K562 (cell line): Measurements from ENCODE around the gene PRR35. TPM values are rescaled to one million over a fixed set of nuclear protein-coding genes. Genes with fewer than 3 reads are reported as not detected.

ENCODE experiments used
- CREBBP ChIP-seq: IDR thresholded peaks from one replicate; pipeline ENCODE4 v1.6.1; 2012; ENCODE audit warnings: low read depth, mild to moderate bottlenecking, control low read depth, inconsistent platforms, low read length
- EP400 ChIP-seq: fragments of 450-650 bp; IDR thresholded peaks from 2 replicates; pipeline ENCODE4 v1.6.1; 2017; ENCODE audit warnings: antibody characterized with exemption, mild to moderate bottlenecking, moderate library complexity
- ERF ChIP-seq: fragments of 450-650 bp; formaldehyde crosslinking; IDR thresholded peaks from 2 replicates; pipeline ENCODE4 v1.4.0; 2020; ENCODE audit warnings: mild to moderate bottlenecking, mixed read lengths
- GATAD2A ChIP-seq: fragments of 450-650 bp; IDR thresholded peaks from 2 replicates; pipeline ENCODE4 v1.6.1; 2017
- JUNB ChIP-seq: fragments of 450-650 bp; formaldehyde crosslinking; conservative IDR thresholded peaks from 2 replicates; pipeline ENCODE4 v1.4.0; 2020; ENCODE audit warnings: mild to moderate bottlenecking
- MYC ChIP-seq, 2 experiments: fragments of 250-450 bp in 1 of 2; sonication (Bioruptor Pico) in 1 of 2; IDR thresholded peaks; 2 replicates each; pipeline versions ENCODE4 v1.5.1 to v1.6.1; 2012 to 2021; ENCODE audit warnings: low read depth in 2 of 2, borderline replicate concordance in 1 of 2, improper control_type of control experiment in 1 of 2, low read length in 1 of 2, mild to moderate bottlenecking in 1 of 2, moderate library complexity in 1 of 2
- PHB2 ChIP-seq: fragments of 450-650 bp; IDR thresholded peaks from 2 replicates; pipeline ENCODE4 v1.6.1; 2017; ENCODE audit warnings: low read depth
- SRSF3 ChIP-seq: fragments of 200-400 bp; formaldehyde crosslinking; IDR thresholded peaks from 2 replicates; pipeline ENCODE4 v1.6.1; 2016; ENCODE audit warnings: mild to moderate bottlenecking, low read length, moderate library complexity; ENCODE audit not compliant: insufficient read depth
- TCF3 ChIP-seq: sonication (generic); formaldehyde crosslinking; IDR thresholded peaks from 2 replicates; pipeline ENCODE4 v1.4.0; 2020; ENCODE audit warnings: mild to moderate bottlenecking, missing genetic modification reagents
- ZKSCAN1 ChIP-seq: fragments of 150-350 bp; IDR thresholded peaks from 2 replicates; pipeline ENCODE4 v1.6.1; 2016; ENCODE audit warnings: low read depth, low read length
- ZNF140 ChIP-seq: fragments of 250-450 bp; sonication (Bioruptor Pico); IDR thresholded peaks from 2 replicates; pipeline ENCODE4 v1.8.0; 2021; ENCODE audit warnings: moderate library complexity, mild to moderate bottlenecking, inconsistent platforms
- ZNF324 ChIP-seq: fragments of 250-450 bp; sonication (Bioruptor Pico); IDR thresholded peaks from 2 replicates; pipeline ENCODE4 v1.4.0; 2020; ENCODE audit warnings: mild to moderate bottlenecking
- ZNF436 ChIP-seq: fragments of 250-450, 450-650 bp; sonication (Bioruptor Pico); formaldehyde crosslinking; IDR thresholded peaks from 2 replicates; pipeline ENCODE4 v1.7.0; 2020; ENCODE audit warnings: mild to moderate bottlenecking
- ZNF668 ChIP-seq: fragments of 250-450 bp; sonication (Bioruptor Pico); IDR thresholded peaks from 2 replicates; pipeline ENCODE4 v1.8.0; 2022; ENCODE audit warnings: mild to moderate bottlenecking, inconsistent platforms
- ZNF75A ChIP-seq: fragments of 450-650 bp; formaldehyde crosslinking; IDR thresholded peaks from 2 replicates; pipeline ENCODE4 v1.4.0; 2020; ENCODE audit warnings: mild to moderate bottlenecking
- polyA plus RNA-seq, 8 experiments: library from polyadenylated mRNA; depleted of rRNA in 4 of 8; stranded (reverse) in 5 of 8; unstranded in 3 of 8; fragments of >200 nt; fragmentation: Nextera tagmentation in 2 of 8; fragmentation: Illumina TruSeq in 1 of 8; extraction: Ambion mirVana in 2 of 8; extraction: Trizol in 1 of 8; gene quantifications; 2 replicates each; pipeline versions ENCODE4 v1.2.1 to v1.2.3, GENCODE V29; 2011 to 2014; ENCODE audit warnings: inconsistent platforms in 1 of 8, missing spikeins in 1 of 8
- total RNA-seq, 7 experiments: library from RNA; depleted of rRNA in 6 of 7; stranded (reverse); fragments of >200 nt in 6 of 7; fragmentation: Illumina TruSeq in 2 of 7; extraction: Trizol in 2 of 7; gene quantifications; 2 replicates each; pipeline versions ENCODE4 v1.2.1 to v1.2.3, GENCODE V29; 2011 to 2021; ENCODE audit warnings: low replicate concordance in 1 of 7
- TF ChIP-seq, protein P1 (sequence below): fragments of 450-650 bp; IDR thresholded peaks from 2 replicates; pipeline ENCODE4 v1.6.1; 2017; ENCODE audit warnings: antibody characterized with exemption, mild to moderate bottlenecking
- TF ChIP-seq, protein P2 (sequence below), 2 experiments: fragments of 450-650 bp; conservative IDR thresholded peaks; 2 replicates each; pipeline ENCODE4 v1.6.1; 2017; ENCODE audit warnings: mild to moderate bottlenecking in 2 of 2, moderate library complexity in 2 of 2
- TF ChIP-seq, protein P3 (sequence below): fragments of 450-650 bp; IDR thresholded peaks from 2 replicates; pipeline ENCODE4 v1.6.1; 2016; ENCODE audit warnings: mild to moderate bottlenecking

The PRR35 gene
- total and polyA plus RNA-seq, 9 of the 15 experiments (the other 6 are each of a cell fraction or from before 2014, with no cell fraction given) = 0.17 to 0.45 (median 0.21) TPM; not detected in 5

DNA sequence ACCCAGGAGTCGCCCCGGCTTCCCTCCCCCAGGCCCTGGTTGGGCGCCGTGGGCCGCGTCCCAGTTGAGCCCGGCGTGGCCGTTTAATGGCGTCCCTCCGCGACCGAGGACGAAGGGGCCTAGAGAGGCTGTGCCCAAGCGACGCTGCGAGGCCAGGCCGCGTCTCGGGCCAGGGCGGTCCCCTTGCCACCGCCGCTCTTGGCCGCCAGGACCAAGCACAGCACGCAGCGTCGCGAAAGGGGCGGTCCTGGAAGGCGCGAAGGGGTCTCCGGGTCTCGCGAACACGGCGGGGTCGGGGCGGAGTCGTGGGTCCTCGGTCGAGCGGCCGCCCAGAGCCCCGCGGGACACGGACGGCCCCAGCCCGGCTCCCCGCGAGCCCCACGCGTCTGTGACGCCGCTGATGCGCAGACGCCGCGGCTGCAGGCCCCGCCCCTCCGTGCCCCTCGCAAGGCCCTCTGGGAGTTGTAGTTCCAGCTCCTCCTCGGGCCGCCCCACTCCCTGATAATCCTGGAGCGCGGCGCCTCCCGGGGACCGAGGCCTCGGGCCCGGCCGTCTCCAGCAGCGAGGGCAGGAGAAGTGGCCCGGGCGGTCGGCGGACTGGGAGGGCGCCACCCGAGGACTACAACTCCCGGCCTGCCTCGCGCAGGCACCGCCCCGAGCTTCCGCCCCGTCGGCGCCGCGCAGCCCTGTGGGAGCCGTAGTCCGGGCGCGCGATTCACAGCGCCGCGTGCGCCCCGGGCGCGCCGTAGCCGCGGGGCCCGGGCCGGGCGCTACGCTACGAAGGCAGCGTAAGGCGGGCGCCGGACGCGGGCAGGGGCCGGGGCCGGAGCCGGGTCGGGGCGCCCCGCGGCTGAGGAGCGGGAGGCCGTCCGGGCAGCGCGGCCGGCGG is 32.9 kb upstream of the PRR35 start, which contains the start of gene CAPN15 (continued):
- TF ChIP-seq MYC (IDR thresholded peaks at IDR 0.05; ENCODE audit: low read depth, low read length) (peak; percentile 48; the same call in 1 of the 2 replicates), MYC (CRISPR knock-in tag; IDR thresholded peaks at IDR 0.05; ENCODE audit: borderline replicate concordance, low read depth) (0 out of 2 replicates have a peak, but pooled peaks have one; percentile 41), EP400 (peak; percentile 62; the same call in 1 of the 2 replicates), PHB2 (no peak), ERF (CRISPR knock-in tag) (0 out of 2 replicates have a peak, but pooled peaks have one; percentile 62), ZNF324 (CRISPR knock-in tag) (no peak), ZNF75A (CRISPR knock-in tag) (no peak), ZNF436 (CRISPR knock-in tag) (no peak), ZNF668 (no peak), ZKSCAN1 (no peak), ZNF140 (CRISPR knock-in tag) (no peak), GATAD2A (no peak), CREBBP (no peak), SRSF3 (no peak), TCF3 (no peak), JUNB (no peak)
- TF ChIP-seq, protein P1, sequence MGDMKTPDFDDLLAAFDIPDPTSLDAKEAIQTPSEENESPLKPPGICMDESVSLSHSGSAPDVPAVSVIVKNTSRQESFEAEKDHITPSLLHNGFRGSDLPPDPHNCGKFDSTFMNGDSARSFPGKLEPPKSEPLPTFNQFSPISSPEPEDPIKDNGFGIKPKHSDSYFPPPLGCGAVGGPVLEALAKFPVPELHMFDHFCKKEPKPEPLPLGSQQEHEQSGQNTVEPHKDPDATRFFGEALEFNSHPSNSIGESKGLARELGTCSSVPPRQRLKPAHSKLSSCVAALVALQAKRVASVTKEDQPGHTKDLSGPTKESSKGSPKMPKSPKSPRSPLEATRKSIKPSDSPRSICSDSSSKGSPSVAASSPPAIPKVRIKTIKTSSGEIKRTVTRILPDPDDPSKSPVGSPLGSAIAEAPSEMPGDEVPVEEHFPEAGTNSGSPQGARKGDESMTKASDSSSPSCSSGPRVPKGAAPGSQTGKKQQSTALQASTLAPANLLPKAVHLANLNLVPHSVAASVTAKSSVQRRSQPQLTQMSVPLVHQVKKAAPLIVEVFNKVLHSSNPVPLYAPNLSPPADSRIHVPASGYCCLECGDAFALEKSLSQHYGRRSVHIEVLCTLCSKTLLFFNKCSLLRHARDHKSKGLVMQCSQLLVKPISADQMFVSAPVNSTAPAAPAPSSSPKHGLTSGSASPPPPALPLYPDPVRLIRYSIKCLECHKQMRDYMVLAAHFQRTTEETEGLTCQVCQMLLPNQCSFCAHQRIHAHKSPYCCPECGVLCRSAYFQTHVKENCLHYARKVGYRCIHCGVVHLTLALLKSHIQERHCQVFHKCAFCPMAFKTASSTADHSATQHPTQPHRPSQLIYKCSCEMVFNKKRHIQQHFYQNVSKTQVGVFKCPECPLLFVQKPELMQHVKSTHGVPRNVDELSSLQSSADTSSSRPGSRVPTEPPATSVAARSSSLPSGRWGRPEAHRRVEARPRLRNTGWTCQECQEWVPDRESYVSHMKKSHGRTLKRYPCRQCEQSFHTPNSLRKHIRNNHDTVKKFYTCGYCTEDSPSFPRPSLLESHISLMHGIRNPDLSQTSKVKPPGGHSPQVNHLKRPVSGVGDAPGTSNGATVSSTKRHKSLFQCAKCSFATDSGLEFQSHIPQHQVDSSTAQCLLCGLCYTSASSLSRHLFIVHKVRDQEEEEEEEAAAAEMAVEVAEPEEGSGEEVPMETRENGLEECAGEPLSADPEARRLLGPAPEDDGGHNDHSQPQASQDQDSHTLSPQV = peak; percentile 97
- TF ChIP-seq, protein P2, sequence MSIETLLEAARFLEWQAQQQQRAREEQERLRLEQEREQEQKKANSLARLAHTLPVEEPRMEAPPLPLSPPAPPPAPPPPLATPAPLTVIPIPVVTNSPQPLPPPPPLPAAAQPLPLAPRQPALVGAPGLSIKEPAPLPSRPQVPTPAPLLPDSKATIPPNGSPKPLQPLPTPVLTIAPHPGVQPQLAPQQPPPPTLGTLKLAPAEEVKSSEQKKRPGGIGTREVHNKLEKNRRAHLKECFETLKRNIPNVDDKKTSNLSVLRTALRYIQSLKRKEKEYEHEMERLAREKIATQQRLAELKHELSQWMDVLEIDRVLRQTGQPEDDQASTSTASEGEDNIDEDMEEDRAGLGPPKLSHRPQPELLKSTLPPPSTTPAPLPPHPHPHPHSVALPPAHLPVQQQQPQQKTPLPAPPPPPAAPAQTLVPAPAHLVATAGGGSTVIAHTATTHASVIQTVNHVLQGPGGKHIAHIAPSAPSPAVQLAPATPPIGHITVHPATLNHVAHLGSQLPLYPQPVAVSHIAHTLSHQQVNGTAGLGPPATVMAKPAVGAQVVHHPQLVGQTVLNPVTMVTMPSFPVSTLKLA (conservative IDR thresholded peaks at IDR 0.05) = peak; percentile 66 to 85
- TF ChIP-seq, protein P3, sequence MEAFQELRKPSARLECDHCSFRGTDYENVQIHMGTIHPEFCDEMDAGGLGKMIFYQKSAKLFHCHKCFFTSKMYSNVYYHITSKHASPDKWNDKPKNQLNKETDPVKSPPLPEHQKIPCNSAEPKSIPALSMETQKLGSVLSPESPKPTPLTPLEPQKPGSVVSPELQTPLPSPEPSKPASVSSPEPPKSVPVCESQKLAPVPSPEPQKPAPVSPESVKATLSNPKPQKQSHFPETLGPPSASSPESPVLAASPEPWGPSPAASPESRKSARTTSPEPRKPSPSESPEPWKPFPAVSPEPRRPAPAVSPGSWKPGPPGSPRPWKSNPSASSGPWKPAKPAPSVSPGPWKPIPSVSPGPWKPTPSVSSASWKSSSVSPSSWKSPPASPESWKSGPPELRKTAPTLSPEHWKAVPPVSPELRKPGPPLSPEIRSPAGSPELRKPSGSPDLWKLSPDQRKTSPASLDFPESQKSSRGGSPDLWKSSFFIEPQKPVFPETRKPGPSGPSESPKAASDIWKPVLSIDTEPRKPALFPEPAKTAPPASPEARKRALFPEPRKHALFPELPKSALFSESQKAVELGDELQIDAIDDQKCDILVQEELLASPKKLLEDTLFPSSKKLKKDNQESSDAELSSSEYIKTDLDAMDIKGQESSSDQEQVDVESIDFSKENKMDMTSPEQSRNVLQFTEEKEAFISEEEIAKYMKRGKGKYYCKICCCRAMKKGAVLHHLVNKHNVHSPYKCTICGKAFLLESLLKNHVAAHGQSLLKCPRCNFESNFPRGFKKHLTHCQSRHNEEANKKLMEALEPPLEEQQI = no peak
